Superior temporal gyrus (tissue), 1 donor: Measurements from ENCODE around the gene AVPR1A.

Experiments
- DNase-seq: peaks from one replicate; pipeline ENCODE4 v3.0.0-alpha.2; 2016; ENCODE audit errors: extremely low spot score

The AVPR1A gene

DNA sequence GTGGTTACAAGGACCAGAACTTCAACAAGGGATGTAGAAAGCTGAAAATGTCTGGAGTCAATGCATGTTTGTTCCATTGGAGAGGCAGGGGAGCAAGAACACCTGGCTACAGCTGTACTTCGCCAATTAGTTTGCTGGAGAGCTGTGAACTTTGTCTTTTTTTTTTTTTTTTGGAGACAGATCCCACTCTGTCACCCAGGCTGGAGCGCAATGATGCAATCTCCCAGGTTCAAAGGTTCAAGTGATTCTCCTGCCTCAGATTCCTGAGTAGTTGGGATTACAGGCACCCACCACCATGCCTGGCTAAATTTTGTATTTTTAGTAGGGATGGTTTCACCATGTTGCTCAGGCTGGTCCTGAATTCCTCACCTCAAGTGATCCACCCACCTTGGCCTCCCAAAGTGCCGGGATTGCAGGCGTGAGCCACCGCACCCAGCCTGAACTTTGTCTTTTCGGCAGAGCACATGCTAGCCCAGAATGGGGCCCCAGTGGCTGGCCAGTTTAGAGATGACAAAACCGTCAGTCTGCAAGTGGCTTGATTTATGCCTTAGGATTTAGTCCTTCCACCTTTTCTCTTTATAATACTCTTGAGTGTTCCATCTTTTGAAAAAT, 55.5 kb downstream of the AVPR1A start:
- DNase-seq = no peak

GRCh38 chr12:63093711-63094110, 57.3 kb downstream of the AVPR1A start:
- no peak for DNase-seq

DNA sequence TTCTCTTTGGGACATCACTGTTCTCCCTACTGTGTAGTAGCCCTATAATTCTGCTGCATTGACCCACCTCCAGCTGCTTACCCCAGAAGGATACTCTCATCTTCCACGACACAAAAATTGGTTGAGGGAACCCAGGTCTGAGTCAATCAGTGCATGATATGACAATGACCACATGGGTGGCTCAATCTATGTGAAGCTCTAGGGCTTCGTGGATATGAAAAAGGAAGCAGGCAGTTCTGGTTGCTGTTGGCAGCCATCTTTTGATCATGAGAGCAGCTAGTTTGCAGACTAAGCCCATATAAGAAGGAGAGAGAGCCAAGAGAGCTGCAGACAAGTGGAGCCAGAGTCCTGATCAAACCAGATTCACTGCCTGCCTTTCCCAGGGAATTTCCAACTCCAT, 57.9 kb downstream of the AVPR1A start:
- DNase-seq = no peak
